Measurements from ENCODE around the gene NTN1. TPM values are rescaled to one million over a fixed set of nuclear protein-coding genes. Genes with fewer than 3 reads are reported as not detected.

The NTN1 gene
- total RNA-seq, 1 donor: 0.81 TPM

- no peak for TF ChIP-seq CTCF (IDR thresholded peaks at IDR 0.05; ENCODE audit: insufficient read depth, low read length)
- H3K4me3 ChIP-seq (ENCODE audit: low read depth, low read length): no peak overlapping the region
- DNase-seq (ENCODE audit: low read depth): no peak
Measured at GRCh38 chr17:9229160-9229825, 208.0 kb downstream of the NTN1 start.

GRCh38 chr17:9229826-9230201, 208.5 kb downstream of the NTN1 start:
- TF ChIP-seq CTCF (IDR thresholded peaks at IDR 0.05; ENCODE audit: insufficient read depth, low read length): no peak
- DNase-seq (ENCODE audit: low read depth): no peak
- no peak overlapping the region for H3K4me3 ChIP-seq (ENCODE audit: low read depth, low read length)

GRCh38 chr17:9230346-9230745, 209.0 kb downstream of the NTN1 start:
- TF ChIP-seq CTCF (IDR thresholded peaks at IDR 0.05; ENCODE audit: insufficient read depth, low read length): no peak
- no peak for DNase-seq (ENCODE audit: low read depth)

GRCh38 chr17:9230861-9231260, 209.6 kb downstream of the NTN1 start:
- DNase-seq (ENCODE audit: low read depth): no peak
- no peak for TF ChIP-seq CTCF (IDR thresholded peaks at IDR 0.05; ENCODE audit: insufficient read depth, low read length)

More at GRCh38 chr17:9230346-9230745, 209.0 kb downstream of the NTN1 start:
- no peak overlapping the region for H3K4me3 ChIP-seq (ENCODE audit: low read depth, low read length)

GRCh38 chr17:9231449-9232154, 210.3 kb downstream of the NTN1 start:
- DNase-seq (ENCODE audit: low read depth): no peak
- no peak for TF ChIP-seq CTCF (IDR thresholded peaks at IDR 0.05; ENCODE audit: insufficient read depth, low read length)

More at GRCh38 chr17:9230861-9231260, 209.6 kb downstream of the NTN1 start:
- H3K4me3 ChIP-seq (ENCODE audit: low read depth, low read length): no peak overlapping the region

GRCh38 chr17:9232155-9232475, 210.8 kb downstream of the NTN1 start:
- no peak for DNase-seq (ENCODE audit: low read depth)
- H3K4me3 ChIP-seq (ENCODE audit: low read depth, low read length): no peak overlapping the region
- TF ChIP-seq CTCF (IDR thresholded peaks at IDR 0.05; ENCODE audit: insufficient read depth, low read length): no peak

More at GRCh38 chr17:9231449-9232154, 210.3 kb downstream of the NTN1 start:
- H3K4me3 ChIP-seq (ENCODE audit: low read depth, low read length): no peak overlapping the region
